Right hindlimb (tissue), 1 donor: ENCODE results near the gene SYAP1.
"Not testable (repeated sequence)": the region's sequence is repeated elsewhere in the genome, so short reads cannot be mapped to it uniquely, and the experiment has no call there.

Experiments
- DNase-seq: peaks from one replicate; pipeline ENCODE4 v3.0.0-alpha.2; 2018

Gene SYAP1

GRCh38 chrX:16726347-16726988 is 7.1 kb downstream of the SYAP1 start:
- DNase-seq = not testable (repeated sequence)

- no peak for DNase-seq
These were observed 8.2 kb downstream of the SYAP1 start for GRCh38 chrX:16727637-16728036.

GRCh38 chrX:16730450-16730849 is 11.0 kb downstream of the SYAP1 start:
- no peak for DNase-seq

- no peak for DNase-seq
These were observed 13.6 kb downstream of the SYAP1 start for GRCh38 chrX:16733013-16733412.

GRCh38 chrX:16737024-16737423 is 17.6 kb downstream of the SYAP1 start:
- no peak for DNase-seq

- no peak for DNase-seq
These were observed 20.2 kb downstream of the SYAP1 start for GRCh38 chrX:16739574-16739973.

GRCh38 chrX:16743604-16744325 is 24.4 kb downstream of the SYAP1 start:
- DNase-seq = no peak

GRCh38 chrX:16745102-16745501 is 25.7 kb downstream of the SYAP1 start:
- no peak for DNase-seq

- DNase-seq = no peak
These were observed 26.2 kb downstream of the SYAP1 start for GRCh38 chrX:16745659-16746058.

GRCh38 chrX:16748425-16748824 is 29.0 kb downstream of the SYAP1 start:
- DNase-seq = no peak

- DNase-seq = no peak
These were observed 30.7 kb downstream of the SYAP1 start for GRCh38 chrX:16750136-16750535.

GRCh38 chrX:16754019-16754418 is 34.6 kb downstream of the SYAP1 start:
- DNase-seq = no peak

- DNase-seq = no peak
These were observed 37.3 kb downstream of the SYAP1 start for GRCh38 chrX:16756724-16757123.

- not testable (repeated sequence) for DNase-seq
These were observed 42.1 kb downstream of the SYAP1 start for GRCh38 chrX:16761500-16761899.

GRCh38 chrX:16762579-16762978 is 43.2 kb downstream of the SYAP1 start:
- no peak for DNase-seq

GRCh38 chrX:16765594-16765993 is 46.2 kb downstream of the SYAP1 start:
- no peak for DNase-seq

- DNase-seq = no peak
These were observed 51.6 kb downstream of the SYAP1 start for GRCh38 chrX:16770970-16771482.

GRCh38 chrX:16771483-16772398 is 52.3 kb downstream of the SYAP1 start:
- DNase-seq = no peak

GRCh38 chrX:16772460-16772859 is 53.0 kb downstream of the SYAP1 start:
- no peak for DNase-seq

GRCh38 chrX:16774746-16775145 is 55.3 kb downstream of the SYAP1 start:
- DNase-seq = no peak

- DNase-seq = no peak
These were observed 59.1 kb downstream of the SYAP1 start for GRCh38 chrX:16778545-16778944.

GRCh38 chrX:16778993-16779392 is 59.6 kb downstream of the SYAP1 start:
- no peak for DNase-seq

GRCh38 chrX:16779815-16780214 is 60.4 kb downstream of the SYAP1 start:
- not testable (repeated sequence) for DNase-seq
